NCI-H510A (cell line): ENCODE results near the gene INPP5E.

Source experiments
- DNase-seq: peaks from one replicate; lab custom pipeline; 2025; lab: John Stamatoyannopoulos, UW

INPP5E gene

GRCh38 chr9:136386018-136386417 lies 53.6 kb downstream of the INPP5E start:
- no peak for DNase-seq

- no peak for DNase-seq
Measured at GRCh38 chr9:136385015-136385414, 54.6 kb downstream of the INPP5E start.

- DNase-seq = no peak
Measured at GRCh38 chr9:136383436-136383835, 56.2 kb downstream of the INPP5E start.

GRCh38 chr9:136381966-136382513 lies 57.6 kb downstream of the INPP5E start:
- DNase-seq = no peak

- DNase-seq = no peak
Measured at GRCh38 chr9:136381311-136381710, 58.3 kb downstream of the INPP5E start.

- DNase-seq = no peak
Measured at GRCh38 chr9:136380381-136380780, 59.3 kb downstream of the INPP5E start.

- no peak for DNase-seq
Measured at GRCh38 chr9:136379891-136380290, 59.8 kb downstream of the INPP5E start.

- DNase-seq = no peak
Measured at GRCh38 chr9:136379401-136379800, 60.2 kb downstream of the INPP5E start.

GRCh38 chr9:136379003-136379287 lies 60.7 kb downstream of the INPP5E start:
- no peak for DNase-seq
